ENCODE results near the gene UPK1B. TPM values are rescaled to one million over a fixed set of nuclear protein-coding genes. Genes with fewer than 3 reads are reported as not detected.

Gene UPK1B
- total RNA-seq, 1 donor from 2014 or later = 1.9 TPM

Other genes starting within 250 kb of the UPK1B start
- 0.05 TPM in 1 of 2 replicates, not detected in the other for gene IGSF11, start 138.8 kb upstream of the UPK1B start, total RNA-seq
- not detected in 2 replicates for gene TEX55, start 27.4 kb upstream of the UPK1B start, total RNA-seq
- gene B4GALT4, start 67.3 kb downstream of the UPK1B start, total RNA-seq = 25.9 and 35.9 TPM in 2 replicates
- 12.7 and 24.9 TPM in 2 replicates for gene ARHGAP31, start 120.8 kb downstream of the UPK1B start, total RNA-seq